ENCODE results near the gene ENTREP3.

ENTREP3 gene

DNA sequence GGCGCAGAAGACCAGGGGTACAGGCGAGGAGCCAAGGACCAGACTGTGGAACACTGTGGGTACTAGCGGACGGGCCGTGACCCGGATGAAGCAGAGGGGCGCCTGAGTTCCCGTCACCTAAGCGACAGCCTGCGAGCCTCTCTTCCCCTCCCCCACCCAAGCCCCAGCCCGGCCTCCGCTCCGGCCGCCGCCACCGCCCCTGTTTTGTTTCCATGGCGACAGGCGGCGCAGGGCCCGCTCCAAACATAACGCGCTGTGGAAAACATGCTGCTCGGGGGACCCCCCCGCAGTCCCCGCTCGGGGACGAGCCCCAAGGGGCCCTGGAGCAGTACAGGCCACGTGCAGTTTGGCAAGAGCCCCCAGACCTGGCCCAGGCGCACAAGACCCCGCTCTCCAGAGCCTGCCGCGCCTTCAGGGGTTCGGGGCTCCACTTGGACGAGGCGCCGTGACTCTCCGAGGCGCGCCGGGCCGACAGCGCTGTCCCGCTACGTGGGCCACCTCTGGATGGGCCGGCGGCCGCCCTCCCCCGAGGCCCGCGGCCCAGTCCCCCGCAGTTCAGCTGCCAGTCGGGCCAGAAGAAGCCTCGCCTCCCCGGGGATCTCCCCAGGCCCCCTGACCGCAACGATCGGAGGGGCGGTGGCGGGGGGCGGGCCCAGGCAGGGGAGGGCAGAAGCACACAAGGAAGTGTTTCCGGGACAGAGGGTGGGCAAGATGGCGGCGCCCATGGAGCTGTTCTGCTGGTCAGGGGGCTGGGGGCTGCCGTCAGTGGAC, 46.6 kb downstream of the ENTREP3 start, which contains the start of gene MTX1:
Gene MTX1, plus strand, starts transcription at position 155 of the 771 bp plus-strand sequence. Its CDS starts 110 bp downstream, at position 265.
- TF ChIP-seq ZNF274 (IDR thresholded peaks at IDR 0.05; ENCODE audit: low read depth, low read length), result no peak

DNA sequence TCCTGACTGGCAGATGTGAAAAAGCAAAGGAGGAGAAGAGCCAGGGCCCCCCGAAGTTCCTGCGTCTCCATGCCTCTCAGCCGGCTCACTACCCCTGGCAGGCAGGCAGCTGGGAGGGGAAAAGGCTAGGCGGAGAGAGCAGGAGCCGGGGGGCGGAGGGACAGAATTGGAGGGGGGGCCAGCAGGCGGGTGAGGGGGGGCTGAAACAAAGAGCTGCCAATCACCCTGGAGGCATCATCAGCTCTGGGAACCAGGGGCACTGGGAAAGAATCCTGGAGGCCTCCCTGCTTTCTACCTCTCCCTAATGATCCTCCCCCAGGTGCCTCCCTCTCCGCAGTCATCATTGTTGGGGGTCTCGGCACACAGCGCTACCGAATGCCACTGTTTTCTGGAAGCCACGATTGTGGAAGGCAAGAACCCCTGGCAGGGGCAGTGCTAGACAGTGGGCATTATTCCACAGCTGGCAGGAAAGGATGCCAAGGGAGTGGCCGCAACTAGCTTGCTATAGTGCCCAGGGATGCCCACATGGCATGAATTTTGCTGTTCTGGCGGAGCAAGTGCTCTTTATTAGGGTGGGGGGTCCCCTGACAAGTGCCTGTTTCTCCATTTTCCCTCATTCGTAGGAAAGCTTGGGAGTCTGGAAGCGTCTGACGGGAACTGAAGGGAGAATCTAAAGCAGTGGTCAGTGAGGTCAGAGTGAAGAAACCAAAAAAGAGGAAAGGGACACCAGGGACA, 47.3 kb downstream of the ENTREP3 start, which contains the start of gene THBS3:
Gene THBS3, minus strand, starts transcription at position 92 of the 735 bp plus-strand sequence. Its CDS starts 21 bp downstream, at position 71.
- TF ChIP-seq ZNF274 (IDR thresholded peaks at IDR 0.05; ENCODE audit: low read depth, low read length), result no peak
- H3K4me3 ChIP-seq (ENCODE audit: low read length), result peak within 1 kb of the TSS; percentile 79

More for the DNA sequence above, 46.6 kb downstream of the ENTREP3 start, which contains the start of gene MTX1:
- H3K4me3 ChIP-seq (ENCODE audit: low read length), result peak within 1 kb of the TSS; percentile 79

DNA sequence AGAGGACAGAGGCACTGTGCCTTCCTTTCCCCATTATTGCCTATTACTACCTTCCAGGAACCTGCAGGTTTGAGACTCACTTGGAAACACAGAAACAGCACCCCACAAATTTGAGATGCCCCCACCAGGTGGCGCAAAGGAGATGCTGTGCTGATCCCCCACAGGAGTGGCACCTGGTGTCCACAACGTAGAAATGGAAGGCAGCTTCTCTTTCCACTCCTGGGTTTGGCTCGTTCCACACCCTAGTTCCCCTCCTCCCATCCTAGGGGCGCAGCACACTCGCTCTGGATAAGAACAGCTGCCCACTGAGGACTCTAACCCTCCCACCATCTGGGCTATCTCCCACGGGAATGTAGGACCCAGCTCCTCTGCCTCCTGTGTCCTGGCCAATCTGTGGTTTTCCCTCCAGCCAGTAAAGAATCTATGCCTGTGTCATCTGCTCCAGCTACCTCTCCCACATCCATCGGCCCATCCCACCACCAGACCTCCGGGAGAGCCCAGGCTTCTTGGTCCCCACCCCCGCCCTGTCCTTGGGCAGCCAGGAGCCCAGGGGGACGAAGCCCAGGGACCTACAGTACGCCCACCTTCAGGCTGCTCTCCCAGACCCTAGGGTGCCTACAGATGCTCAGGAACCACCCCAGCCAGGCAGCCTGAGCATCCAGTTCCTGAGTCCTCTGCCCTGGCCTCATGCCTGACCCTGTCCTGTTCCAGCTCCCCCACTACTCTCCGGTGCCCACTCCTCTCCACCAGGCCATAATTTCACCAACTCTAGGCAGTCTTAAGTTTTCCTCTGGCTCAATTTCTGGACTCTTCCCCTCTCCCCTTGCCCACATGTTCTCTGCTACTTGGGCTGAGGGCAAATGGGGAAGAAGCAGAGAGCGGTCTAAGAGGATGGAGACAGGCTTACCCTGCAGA, 48.1 kb downstream of the ENTREP3 start:
- no peak for TF ChIP-seq ZNF274 (IDR thresholded peaks at IDR 0.05; ENCODE audit: low read depth, low read length)
- no peak overlapping the region for H3K4me3 ChIP-seq (ENCODE audit: low read length)

DNA sequence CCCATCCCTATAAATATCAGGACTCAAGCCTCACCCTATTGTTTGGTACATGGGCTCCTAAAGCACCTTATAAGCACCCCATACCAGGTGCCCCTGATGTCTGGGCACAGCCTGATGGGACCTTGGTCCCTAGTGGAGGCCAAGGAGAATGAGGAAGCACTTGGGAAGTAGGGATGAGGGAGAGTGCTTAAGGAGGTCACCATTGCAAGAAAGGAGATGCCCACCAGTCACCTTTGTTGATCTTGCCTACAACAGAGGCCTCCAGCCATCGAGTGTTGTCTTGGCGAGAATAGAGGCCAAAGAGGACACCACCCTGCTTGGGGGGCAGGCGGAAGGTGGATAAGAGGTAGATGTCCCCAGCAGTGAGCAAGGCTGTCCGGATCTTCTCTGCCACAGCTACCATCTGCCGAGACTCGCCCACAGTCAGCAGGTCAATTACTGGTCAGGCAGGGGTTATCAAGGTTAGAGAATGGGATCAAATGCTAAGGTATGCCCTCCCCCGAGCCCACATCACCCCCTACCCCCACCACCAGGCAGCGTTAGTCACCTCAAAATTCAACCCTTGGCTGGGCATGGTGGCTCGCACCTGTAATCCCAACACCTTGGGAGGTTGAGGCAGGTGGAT, 49.2 kb downstream of the ENTREP3 start:
- no peak for TF ChIP-seq ZNF274 (IDR thresholded peaks at IDR 0.05; ENCODE audit: low read depth, low read length)
- no peak overlapping the region for H3K4me3 ChIP-seq (ENCODE audit: low read length)

DNA sequence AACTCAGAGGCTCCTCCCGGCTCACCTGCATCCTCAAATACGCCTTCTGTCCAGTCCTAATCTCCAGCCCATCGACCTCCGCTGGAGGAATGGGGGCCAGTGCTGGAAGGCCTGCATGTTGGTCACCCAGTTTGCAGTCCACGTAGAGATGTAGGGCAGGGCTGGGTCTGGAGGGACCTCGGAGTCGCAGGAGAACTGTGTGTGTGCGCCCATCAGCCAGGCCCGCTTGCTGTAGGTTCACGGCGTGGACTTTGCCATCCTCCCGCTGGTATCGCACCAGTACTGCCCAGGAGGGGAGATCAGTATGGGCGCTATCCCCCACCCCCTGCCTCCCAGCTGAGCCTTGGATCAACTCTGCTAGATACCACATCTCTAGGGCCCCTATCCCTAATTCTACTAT, 50.2 kb downstream of the ENTREP3 start:
- H3K4me3 ChIP-seq (ENCODE audit: low read length), result no peak overlapping the region

DNA sequence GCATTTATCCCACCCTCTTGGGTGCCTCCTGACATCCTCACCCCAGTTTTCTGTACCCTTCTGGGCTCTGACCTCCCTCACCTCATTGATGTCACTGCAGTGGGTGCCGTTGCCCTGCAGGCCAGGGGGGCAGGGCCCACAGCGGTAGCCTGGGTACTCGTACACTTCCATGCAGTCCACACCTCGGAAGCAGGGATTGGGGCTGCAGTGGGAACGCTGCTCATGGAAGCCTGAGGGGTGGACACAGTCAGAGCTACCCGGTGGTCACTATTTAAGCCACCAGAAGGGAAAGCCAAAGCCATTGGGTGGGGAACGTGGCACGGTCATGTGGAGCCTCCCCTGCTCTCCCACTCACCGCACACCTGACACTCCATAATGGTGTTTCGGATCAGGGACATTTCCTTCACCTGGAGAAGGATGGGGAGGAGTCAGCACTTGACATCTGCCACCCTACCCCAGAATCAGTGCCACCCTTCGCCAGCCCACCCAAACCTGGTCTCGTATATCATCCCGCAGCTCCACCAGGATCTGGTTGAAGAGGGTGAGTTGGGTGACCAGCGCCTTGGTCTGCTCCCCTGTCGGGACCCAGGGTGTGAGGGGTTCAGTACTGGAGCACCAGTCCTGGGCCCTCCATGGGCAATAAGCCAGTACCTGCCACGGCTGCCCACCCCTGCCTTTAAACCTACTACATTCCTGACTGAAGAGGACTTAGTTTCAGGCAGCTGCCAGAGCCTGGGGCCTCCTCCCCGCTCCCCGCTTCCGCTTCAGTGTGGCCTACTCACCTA, 52.4 kb downstream of the ENTREP3 start:
- H3K4me3 ChIP-seq (ENCODE audit: low read length), result no peak overlapping the region
- no peak for TF ChIP-seq ZNF274 (IDR thresholded peaks at IDR 0.05; ENCODE audit: low read depth, low read length)

More for the DNA sequence above, 50.2 kb downstream of the ENTREP3 start:
- no peak for TF ChIP-seq ZNF274 (IDR thresholded peaks at IDR 0.05; ENCODE audit: low read depth, low read length)

DNA sequence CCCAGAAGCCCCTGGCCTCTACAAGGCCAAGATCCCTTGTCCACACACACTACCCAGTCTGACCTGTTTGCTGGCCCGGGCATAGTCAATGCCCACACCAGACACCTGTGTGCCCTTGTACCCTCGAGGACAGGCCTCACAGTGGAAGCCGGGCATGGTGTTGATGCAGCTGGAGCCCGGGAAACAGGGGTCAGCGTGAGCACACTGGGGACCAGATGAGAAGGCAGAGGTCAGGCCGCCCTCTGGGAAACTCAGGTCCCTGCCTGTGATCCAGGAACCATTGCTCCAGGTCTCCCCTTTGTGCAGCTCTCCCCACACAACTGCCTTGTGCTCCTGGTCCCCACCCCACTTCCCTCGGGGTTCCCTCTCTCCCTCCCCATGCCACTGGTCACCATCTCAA, 53.1 kb downstream of the ENTREP3 start:
- no peak overlapping the region for H3K4me3 ChIP-seq (ENCODE audit: low read length)
- TF ChIP-seq ZNF274 (IDR thresholded peaks at IDR 0.05; ENCODE audit: low read depth, low read length), result no peak

DNA sequence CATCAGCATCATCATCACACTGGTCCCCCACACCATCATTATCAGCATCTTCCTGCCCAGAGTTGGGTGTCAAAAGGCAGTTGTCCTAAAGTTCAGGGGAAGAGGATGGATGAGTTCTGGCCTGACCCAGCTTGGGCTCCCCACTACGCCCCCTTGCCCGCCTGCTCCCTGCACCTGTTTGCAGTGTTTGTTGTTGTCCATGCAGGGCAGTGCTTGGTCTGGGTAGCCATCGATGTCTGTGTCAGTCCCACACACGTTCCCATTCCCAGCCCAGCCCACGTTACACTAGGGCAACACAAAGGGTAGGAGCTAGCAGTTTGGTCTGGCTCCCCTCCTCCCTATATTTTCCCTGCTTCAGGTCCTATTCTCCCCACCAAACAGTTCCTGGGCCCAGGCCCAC, 54.4 kb downstream of the ENTREP3 start:
- TF ChIP-seq ZNF274 (IDR thresholded peaks at IDR 0.05; ENCODE audit: low read depth, low read length), result no peak
- H3K4me3 ChIP-seq (ENCODE audit: low read length), result no peak overlapping the region

DNA sequence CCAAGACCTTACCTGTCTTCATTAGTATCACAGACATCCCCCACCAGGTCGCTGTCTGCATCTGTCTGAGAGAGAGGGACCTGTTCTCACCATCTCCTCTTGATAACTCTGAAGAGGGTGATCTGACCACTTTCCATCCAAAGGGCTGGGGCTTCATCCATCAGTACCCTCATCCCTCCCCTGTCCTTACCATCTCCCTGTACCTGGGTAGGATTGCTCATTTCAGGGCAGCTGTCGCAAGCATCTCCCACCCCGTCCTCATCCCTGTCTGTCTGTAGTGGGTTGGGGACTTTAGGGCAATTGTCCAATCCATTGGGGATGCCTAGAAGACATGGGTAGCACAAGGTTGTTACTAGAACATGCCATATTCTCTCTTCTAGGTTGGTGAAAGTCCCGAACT, 55.5 kb downstream of the ENTREP3 start:
- TF ChIP-seq ZNF274 (IDR thresholded peaks at IDR 0.05; ENCODE audit: low read depth, low read length), result no peak
- H3K4me3 ChIP-seq (ENCODE audit: low read length), result no peak overlapping the region

DNA sequence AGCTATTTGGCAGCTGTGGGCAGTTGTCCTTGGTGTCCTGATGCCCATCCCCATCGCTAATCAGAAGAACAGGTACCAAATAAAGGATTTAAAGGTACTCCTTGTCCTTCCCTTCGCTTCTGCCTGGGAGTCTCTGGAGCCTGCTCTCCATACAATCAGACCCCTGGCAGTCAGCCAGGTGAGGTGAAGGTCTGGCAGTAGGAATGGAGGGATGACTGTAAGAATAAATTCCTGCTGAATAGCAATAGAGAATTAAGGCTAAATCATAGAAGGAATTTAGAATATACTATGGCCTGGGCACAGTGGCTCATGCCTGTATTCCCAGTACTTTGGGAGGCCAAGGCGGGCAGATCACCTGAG, 56.8 kb downstream of the ENTREP3 start:
- no peak for TF ChIP-seq ZNF274 (IDR thresholded peaks at IDR 0.05; ENCODE audit: low read depth, low read length)
- H3K4me3 ChIP-seq (ENCODE audit: low read length), result no peak overlapping the region

DNA sequence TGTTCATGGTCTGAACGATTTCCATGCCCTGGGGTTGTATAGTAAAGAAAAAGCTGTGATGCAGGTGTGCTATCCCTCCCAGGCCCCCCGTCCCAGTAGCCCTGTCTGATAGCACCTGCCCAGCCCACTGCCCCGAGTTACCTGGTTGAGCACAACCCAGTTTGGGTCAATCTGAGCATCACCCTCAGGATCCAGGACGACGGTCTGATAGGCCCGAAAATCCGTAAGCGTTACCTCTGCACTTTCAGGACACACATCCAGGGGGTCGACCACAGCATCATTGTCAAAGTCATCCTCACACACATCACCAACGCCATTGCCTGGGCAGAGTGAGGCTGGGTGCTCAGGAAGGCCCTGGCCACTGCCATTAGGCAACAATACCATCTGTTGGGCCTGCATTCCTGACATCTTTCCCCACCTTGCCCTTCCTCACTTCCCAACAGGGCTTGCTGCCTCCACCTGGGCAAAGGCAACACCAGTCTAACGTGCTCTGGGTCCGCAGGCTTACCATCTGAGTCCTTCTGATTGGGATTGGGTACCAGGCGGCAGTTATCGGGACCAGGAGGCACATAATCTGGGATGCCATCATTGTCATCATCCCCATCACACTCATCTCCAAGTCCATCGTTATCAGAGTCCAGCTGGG, 57.3 kb downstream of the ENTREP3 start:
- no peak for TF ChIP-seq ZNF274 (IDR thresholded peaks at IDR 0.05; ENCODE audit: low read depth, low read length)
- H3K4me3 ChIP-seq (ENCODE audit: low read length), result no peak overlapping the region
